Glomerular visceral epithelial cell (primary cell): ENCODE results near the gene PAM.

Experiments used
- DNase-seq: peaks from one replicate; pipeline ENCODE4 v3.0.0-alpha.2; 2016; ENCODE audit errors: extremely low spot score

PAM gene

GRCh38 chr5:102781359-102781758 is 26.3 kb downstream of the PAM start:
- DNase-seq: no peak

- no peak for DNase-seq
Measured at GRCh38 chr5:102781786-102782185, 26.7 kb downstream of the PAM start.

- no peak for DNase-seq
Measured at GRCh38 chr5:102782217-102782872, 27.2 kb downstream of the PAM start.

GRCh38 chr5:102787134-102787533 is 32.0 kb downstream of the PAM start:
- DNase-seq: no peak

- DNase-seq: no peak
Measured at GRCh38 chr5:102788788-102789187, 33.7 kb downstream of the PAM start.

GRCh38 chr5:102789469-102789868 is 34.4 kb downstream of the PAM start:
- DNase-seq: no peak

GRCh38 chr5:102790748-102791147 is 35.6 kb downstream of the PAM start:
- no peak for DNase-seq

- DNase-seq: no peak
Measured at GRCh38 chr5:102792705-102793104, 37.6 kb downstream of the PAM start.

GRCh38 chr5:102794047-102794446 is 38.9 kb downstream of the PAM start:
- no peak for DNase-seq

GRCh38 chr5:102794677-102795331 is 39.7 kb downstream of the PAM start:
- DNase-seq: no peak

GRCh38 chr5:102795526-102795925 is 40.4 kb downstream of the PAM start:
- DNase-seq: no peak

GRCh38 chr5:102796009-102796408 is 40.9 kb downstream of the PAM start:
- DNase-seq: no peak

- no peak for DNase-seq
Measured at GRCh38 chr5:102796498-102796897, 41.4 kb downstream of the PAM start.

- DNase-seq: no peak
Measured at GRCh38 chr5:102797322-102797884, 42.3 kb downstream of the PAM start.

- no peak for DNase-seq
Measured at GRCh38 chr5:102798104-102798785, 43.1 kb downstream of the PAM start.

- DNase-seq: no peak
Measured at GRCh38 chr5:102799017-102799416, 43.9 kb downstream of the PAM start.

- no peak for DNase-seq
Measured at GRCh38 chr5:102800427-102800826, 45.3 kb downstream of the PAM start.

GRCh38 chr5:102801371-102801770 is 46.3 kb downstream of the PAM start:
- DNase-seq: no peak

- DNase-seq: no peak
Measured at GRCh38 chr5:102802708-102803458, 47.8 kb downstream of the PAM start.

GRCh38 chr5:102807878-102808502 is 52.9 kb downstream of the PAM start:
- DNase-seq: peak; percentile 78

GRCh38 chr5:102809033-102809432 is 53.9 kb downstream of the PAM start:
- DNase-seq: peak; percentile 43

GRCh38 chr5:102811972-102812371 is 56.9 kb downstream of the PAM start:
- peak; percentile 81 for DNase-seq
